ENCODE data around the gene ARHGAP44.

DNA sequence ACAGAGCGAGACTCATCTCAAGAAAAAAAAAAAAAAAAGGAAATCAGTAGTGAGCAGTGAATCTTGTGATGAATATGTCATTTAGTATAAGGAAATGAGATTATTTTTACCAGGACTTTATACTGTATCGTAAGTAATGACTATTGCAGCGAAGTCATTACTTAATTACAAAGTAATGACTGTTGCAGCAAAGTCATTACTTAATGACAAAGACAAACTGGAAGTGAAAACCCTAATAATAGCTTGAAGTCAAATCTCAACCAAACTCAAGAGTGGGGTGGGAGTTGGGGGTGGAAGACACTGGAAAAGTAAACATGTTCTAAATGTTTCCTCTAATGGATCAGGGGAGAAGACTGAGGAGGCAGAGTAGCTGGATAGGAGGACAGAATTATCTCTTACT is 76.5 kb downstream of the ARHGAP44 start:
- TF ChIP-seq, protein P1, sequence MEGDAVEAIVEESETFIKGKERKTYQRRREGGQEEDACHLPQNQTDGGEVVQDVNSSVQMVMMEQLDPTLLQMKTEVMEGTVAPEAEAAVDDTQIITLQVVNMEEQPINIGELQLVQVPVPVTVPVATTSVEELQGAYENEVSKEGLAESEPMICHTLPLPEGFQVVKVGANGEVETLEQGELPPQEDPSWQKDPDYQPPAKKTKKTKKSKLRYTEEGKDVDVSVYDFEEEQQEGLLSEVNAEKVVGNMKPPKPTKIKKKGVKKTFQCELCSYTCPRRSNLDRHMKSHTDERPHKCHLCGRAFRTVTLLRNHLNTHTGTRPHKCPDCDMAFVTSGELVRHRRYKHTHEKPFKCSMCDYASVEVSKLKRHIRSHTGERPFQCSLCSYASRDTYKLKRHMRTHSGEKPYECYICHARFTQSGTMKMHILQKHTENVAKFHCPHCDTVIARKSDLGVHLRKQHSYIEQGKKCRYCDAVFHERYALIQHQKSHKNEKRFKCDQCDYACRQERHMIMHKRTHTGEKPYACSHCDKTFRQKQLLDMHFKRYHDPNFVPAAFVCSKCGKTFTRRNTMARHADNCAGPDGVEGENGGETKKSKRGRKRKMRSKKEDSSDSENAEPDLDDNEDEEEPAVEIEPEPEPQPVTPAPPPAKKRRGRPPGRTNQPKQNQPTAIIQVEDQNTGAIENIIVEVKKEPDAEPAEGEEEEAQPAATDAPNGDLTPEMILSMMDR (IDR thresholded peaks at IDR 0.05 in 8 of 11, conservative IDR thresholded peaks at IDR 0.05 in 3 of 11): no peak
- TF ChIP-seq POLR2A (IDR thresholded peaks at IDR 0.05) (no peak), POLR2AphosphoS5 (IDR thresholded peaks at IDR 0.05) (no peak)

Data from spleen (tissue), 7 donors.